HG02973 (cell line): Measurements from ENCODE around the gene SIN3A.
"Not testable (repeated sequence)": the region's sequence is repeated elsewhere in the genome, so short reads cannot be mapped to it uniquely, and the experiment has no call there.

Source experiments
- ATAC-seq: cut with Tn5 transposase; IDR thresholded peaks from one replicate; pipeline ENCODE4 v1.9.1; 2021; ENCODE audit warnings: moderate library complexity; ENCODE audit not compliant: unreplicated experiment

The SIN3A gene

DNA sequence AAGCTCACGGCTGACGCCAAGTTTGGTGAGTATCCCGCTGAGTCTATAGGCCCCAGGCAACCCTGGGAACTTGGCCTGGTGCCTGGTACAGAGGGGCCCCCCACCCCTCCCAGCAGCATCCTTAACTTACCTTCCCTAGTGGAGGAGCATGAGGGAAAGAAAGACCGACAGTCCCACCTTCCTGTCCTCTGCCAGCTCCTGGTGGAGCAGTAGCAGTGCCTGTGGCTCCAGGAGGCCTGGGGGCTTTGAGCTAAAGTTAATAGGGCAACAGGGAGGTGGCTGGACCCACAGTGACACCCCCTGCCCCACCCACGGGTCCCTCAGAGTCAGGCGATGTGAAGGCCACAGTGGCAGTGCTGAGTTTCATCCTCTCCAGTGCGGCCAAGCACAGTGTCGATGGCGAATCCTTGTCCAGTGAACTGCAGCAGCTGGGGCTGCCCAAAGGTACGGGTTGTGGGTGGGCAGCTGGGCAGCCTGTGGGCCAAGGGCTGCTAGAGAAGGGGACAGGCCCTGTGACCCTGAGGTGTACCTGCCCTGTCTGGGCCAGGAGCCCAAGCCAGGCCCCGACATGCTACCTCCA, 112.7 kb downstream of the SIN3A start:
- ATAC-seq = no peak

DNA sequence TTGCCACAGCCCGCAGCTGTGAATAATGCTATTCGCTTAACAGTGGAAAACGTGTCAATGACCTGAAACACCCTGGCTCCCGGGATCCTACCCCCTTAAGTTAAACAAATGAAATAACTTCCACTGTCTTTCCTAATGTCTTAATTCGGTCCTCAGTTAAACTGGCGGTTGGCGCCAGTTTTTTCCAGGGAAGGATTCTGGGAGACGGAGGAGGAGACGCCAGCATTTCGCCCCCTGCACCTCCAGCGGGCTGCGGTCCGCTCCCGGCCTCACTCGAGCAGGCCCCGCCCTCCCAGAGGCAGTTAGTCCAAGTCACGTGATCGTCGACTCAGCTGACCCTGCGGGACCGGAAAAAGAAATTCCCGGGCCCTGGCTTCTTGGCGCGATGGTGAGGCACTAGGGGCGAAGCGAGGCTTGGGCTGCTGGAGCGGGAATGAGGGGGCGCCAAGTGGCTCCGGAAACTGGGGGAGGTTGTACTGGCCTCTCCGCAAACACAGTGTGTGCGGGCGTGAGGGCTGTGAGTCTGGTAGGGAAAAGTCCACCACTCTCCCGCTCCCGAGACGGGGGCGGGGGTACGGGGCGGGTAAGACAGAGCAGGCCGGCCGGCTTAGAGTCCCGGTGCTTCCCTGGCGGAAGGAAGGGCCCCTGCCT, 115.7 kb downstream of the SIN3A start, which contains the start of gene COMMD4:
Gene COMMD4 (plus strand): TSS at position 359 of the 651 bp plus-strand sequence. CDS start 27 bp downstream, at position 386.
- no peak for ATAC-seq

DNA sequence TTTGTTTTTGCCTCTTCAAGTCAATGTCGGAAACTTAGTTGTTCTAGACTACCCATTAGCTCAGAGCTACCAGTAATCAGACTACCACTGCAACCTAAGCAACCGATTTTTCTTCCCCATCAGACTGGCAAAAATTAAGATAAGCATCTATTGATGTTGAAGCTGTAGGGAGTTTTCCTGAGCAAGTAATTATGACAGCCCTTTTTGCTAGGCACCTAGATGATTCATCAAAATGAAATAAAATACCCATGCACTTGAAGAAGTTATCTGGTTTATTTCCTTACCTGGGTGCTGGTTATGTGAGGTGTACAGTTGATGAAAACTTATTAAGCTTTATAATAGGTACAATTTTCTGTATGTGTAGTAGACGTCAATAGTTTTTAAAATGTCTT, 116.2 kb downstream of the SIN3A start:
- no peak for ATAC-seq

DNA sequence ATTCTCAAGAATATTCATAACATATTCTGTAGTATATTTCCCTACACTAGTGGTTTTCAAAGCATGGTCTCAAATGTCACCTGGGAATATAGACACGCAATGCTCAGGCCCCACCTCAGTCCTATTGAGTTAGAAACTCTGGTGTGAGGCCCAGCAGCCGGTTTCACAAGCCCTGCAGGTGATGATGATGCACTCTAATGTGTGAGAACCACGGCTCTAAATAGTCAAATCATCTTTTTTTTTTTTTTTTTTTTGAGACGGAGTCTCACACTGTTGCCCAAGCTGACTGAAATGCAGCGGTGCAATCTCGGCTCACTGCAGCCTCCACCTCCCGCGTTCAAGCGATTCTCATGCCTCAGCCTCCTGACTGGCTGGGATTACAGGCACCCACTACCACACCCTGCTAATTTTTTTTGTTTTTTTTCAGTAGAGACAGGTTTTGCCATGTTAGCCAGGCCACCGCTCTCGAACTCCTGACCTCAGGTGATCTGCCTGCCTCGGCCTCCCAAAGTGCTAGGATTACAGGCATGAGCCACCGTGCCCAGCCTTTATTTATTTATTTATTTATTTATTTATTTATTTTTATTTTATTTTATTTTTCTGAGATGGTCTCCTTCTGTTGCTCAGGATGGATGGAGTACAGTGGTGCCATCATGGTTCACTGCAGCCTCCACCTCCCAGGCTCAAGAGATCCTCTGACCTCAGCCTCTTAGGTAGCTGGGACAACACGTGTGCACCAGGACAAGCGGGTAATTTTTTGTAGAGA, 117.7 kb downstream of the SIN3A start:
- ATAC-seq = not testable (repeated sequence)

DNA sequence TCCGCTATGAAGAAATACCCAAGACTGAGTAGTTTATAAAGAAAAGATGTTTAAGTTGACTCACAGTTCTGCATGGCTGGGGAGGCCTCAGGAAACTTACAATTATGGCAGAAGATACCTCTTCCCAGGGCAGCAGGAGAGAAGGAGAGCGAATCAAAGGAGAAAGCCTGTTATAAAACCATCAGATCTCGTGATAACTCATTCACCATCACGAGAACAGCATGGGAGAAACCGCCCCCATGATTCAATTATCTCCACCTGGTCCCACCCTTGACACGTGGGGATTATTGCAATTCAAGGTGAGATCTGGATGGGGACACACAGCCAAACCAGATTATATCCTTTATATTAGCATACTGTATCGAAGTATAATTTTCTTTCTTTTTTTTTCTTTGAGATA, 119.4 kb downstream of the SIN3A start:
- not testable (repeated sequence) for ATAC-seq

DNA sequence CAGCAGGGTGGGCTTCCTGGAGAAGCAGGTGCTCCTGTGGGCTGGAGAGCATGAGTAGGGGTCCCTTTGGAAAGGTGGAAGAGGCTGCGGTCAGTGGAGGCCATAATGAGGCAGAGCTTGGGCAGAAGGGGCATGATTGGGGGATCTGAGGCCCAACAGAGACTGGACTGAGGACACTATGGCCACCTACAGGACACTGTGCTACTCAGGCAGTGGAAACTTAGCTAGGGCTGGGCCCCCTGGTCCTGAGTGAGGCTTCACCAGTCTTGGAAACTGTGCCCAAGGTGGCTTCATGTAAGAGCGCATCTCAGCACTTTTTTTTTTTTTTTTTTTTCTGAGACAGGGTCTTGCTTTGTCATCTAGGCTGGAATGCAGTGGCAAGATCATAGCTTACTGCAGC, 121.9 kb downstream of the SIN3A start:
- ATAC-seq = no peak

DNA sequence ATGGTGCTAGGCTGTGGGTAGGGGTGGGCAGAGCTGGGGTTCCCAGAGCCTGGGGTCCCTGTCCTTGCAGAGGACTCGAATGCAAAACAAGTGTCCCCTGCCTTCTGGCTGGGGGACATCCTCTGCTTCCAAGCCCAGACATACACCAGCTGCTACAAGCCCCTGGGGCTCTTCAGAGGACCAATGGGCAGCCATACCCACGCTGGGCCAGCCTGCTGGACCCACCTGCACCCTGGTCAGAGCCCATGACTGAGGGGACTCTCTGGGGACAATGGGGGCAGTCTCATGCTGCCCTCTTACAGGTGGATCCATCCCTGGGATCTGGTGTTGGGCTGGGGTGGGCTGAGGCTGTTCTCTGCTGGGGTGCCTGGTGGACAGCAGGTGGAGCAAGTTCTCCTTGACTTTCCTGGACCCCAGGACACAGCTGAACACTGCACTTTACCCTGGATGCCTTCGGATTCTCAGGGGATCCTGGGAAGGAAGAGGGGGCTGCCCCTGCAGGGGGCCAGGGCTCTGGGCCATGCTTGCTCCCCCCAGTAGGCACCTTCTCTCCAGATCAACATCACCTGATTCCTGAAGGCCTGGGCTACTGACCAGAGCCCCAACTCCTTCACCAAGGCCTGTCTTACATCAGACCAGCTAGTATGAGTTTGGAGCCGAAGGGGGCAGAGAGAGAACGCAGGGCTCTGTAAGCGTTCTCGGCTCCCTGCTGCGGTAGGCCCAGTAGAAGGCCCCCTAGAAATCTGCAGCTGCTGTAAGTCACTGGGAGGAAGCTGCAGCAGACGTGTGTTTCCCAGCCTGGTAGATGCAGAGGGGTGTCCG, 122.8 kb downstream of the SIN3A start:
- ATAC-seq = no peak

DNA sequence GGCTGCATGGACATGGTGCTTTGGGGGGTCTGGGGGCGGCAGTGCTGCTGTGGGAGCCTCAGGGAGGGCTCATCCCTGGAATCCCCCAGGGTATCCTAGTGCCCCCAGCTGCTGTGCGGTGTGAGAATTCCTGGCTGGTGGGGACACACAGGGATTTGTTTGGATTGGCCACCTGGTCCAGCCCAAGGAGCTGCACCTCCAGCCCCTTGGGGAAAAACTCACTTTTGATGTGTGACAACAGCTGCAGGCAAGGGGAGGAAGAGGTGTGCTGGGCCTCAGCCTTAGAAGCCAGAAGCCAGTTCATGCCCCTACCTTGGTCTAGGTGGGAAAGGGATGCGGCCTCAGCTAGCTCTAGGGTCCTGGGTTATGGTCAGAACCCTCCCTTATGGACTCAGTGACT, 124.0 kb downstream of the SIN3A start:
- no peak for ATAC-seq

DNA sequence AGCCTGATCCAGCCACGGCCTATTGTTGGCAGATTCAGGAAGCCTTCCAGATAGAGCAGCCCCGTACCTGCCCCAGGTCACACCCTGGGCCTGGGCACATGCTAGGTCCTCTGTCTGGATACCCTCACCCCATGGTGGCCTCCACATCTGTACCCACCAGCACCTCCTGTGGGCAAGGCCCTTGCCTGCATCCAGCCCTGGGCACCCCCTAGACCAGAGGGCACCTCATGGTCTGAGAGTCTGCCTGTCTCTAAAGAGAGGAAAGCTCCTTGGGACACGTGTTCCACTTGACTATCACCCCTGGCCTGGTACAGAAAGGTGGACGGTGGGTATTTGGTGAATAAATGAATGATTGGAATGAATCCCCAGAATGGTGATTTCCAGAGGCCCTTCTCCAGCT, 124.5 kb downstream of the SIN3A start:
- ATAC-seq = no peak

DNA sequence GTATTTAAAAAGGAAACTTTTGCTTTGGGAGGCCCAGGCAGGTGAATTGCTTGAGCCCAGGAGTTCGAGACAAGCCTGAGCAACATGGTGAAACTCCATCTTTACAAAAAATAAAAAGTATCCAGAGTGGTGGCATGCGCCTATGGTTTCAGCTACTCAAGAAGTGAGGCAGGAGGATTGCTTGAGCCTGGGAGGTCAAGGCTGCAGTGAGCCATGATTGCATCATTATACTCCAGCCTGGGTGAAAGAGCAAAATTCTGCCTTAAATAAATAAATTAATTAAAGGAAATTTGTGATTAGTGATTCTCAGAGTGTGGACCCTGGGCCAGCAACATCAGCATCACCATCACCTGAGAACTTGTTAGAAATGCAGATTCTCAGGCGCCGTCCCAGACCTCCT, 125.6 kb downstream of the SIN3A start:
- ATAC-seq = no peak

DNA sequence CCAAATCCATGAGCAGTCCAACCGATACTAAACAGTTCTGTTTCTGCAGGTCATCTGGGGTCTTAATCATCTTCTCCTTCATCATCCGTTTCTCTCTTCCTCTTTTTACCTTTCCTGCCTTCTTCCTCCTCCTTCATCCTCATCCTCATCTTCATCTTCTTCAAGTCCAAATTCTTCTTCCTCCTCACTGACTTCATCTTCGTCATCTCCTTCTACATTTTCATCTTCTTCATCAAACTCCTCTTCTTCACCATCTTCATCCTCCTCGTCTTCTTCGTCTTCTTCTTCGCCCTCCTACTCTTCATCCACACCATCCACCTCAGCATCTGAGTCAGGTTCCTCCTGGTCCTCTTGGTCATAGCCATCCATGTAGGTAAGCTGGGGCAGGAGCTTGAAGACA, 129.8 kb downstream of the SIN3A start:
- ATAC-seq = no peak
